Esophagus squamous epithelium (tissue), 4 donors: ENCODE results near the gene LAMA3.

ENCODE experiments used
- POLR2A ChIP-seq, 4 donors: fragments of 450-650 bp; IDR thresholded peaks; one replicate each; pipeline ENCODE4 v1.6.1; 2017; ENCODE audit warnings: antibody characterized with exemption in 4 of 4, mild to moderate bottlenecking in 4 of 4, moderate library complexity in 3 of 4
- TF ChIP-seq, protein P1 (sequence below), 6 experiments: fragments of 450-650 bp in 4 of 6; fragments of 200-600 bp in 2 of 6; sonication (generic) in 2 of 6; IDR thresholded peaks; one replicate each; pipeline ENCODE4 v1.5.1; 2016 to 2019; ENCODE audit warnings: antibody characterized with exemption in 6 of 6, mild to moderate bottlenecking in 4 of 6, moderate library complexity in 4 of 6

DNA sequence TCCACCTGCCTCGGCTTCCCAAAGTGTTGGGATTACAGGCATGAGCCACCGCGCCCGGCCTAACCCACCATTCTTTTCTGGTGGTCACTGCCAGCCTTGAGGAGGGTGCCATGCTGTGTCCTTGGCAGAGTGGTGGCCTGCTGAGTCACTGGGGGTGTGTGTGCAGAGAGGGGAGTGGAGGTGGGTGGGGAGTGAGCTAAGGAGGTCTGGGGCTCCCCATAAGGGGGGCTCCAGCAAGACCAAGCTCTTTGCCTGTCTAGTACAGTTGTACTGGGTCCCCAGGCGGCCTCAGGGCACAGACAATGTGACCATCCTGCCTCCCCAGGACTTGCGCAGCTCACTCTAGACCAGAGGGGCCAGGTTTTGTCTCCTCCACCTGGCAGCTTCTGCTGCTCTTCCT is 36.1 kb downstream of the LAMA3 start:
- TF ChIP-seq, protein P1, sequence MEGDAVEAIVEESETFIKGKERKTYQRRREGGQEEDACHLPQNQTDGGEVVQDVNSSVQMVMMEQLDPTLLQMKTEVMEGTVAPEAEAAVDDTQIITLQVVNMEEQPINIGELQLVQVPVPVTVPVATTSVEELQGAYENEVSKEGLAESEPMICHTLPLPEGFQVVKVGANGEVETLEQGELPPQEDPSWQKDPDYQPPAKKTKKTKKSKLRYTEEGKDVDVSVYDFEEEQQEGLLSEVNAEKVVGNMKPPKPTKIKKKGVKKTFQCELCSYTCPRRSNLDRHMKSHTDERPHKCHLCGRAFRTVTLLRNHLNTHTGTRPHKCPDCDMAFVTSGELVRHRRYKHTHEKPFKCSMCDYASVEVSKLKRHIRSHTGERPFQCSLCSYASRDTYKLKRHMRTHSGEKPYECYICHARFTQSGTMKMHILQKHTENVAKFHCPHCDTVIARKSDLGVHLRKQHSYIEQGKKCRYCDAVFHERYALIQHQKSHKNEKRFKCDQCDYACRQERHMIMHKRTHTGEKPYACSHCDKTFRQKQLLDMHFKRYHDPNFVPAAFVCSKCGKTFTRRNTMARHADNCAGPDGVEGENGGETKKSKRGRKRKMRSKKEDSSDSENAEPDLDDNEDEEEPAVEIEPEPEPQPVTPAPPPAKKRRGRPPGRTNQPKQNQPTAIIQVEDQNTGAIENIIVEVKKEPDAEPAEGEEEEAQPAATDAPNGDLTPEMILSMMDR (IDR thresholded peaks at IDR 0.05) = no peak
- TF ChIP-seq POLR2A (IDR thresholded peaks at IDR 0.05) = no peak
